ENCODE results near the gene TAS2R46.

- no peak for TF ChIP-seq POLR2AphosphoS5 (IDR thresholded peaks at IDR 0.05; ENCODE audit: low read depth, low read length)
- TF ChIP-seq POLR2A (IDR thresholded peaks at IDR 0.05; ENCODE audit: low read depth, low read length) = no peak
- no peak for TF ChIP-seq SPI1 (IDR thresholded peaks at IDR 0.05; ENCODE audit: low read depth, low read length)
- TF ChIP-seq TAF1 (IDR thresholded peaks at IDR 0.05; ENCODE audit: low read depth, low read length) = no peak
- no peak for TF ChIP-seq POU2F2 (IDR thresholded peaks at IDR 0.05; ENCODE audit: low read depth, low read length)
Measured at GRCh38 chr12:11081987-11082386, 19.9 kb upstream of the TAS2R46 start.

Measured in GM12891 (cell line).